ENCODE results near the gene GALNT12. TPM values are rescaled to one million over a fixed set of nuclear protein-coding genes. Genes with fewer than 3 reads are reported as not detected.

GALNT12 gene
- polyA plus RNA-seq, 1 donor (not counting 4 experiments of a cell fraction or from before 2014, with no cell fraction given) = 1.8 TPM

GRCh38 chr9:98818764-98819163 is 11.3 kb downstream of the GALNT12 start:
- dilution Hi-C loops (cut with MboI; ENCODE audit: extremely low pct_ligation_motif_present, low sequenced_read_pairs) = no loop called here
- FAIRE-seq = no peak
- Histone ChIP-seq H3K9ac (ENCODE audit: control insufficient read depth, extremely low read depth, insufficient read depth, low read length) (no peak overlapping the region), H3K27ac (ENCODE audit: control insufficient read depth, insufficient read depth, low read length) (no peak overlapping the region), H2AFZ (ENCODE audit: control insufficient read depth, low read length) (no peak overlapping the region), H4K20me1 (ENCODE audit: control insufficient read depth, extremely low read depth, insufficient read depth, low read length) (no peaks in the 10 kb centered on the region), H3K79me2 (ENCODE audit: control insufficient read depth, insufficient read depth, low read length) (no peaks in the 10 kb centered on the region), H3K9me1 (ENCODE audit: control insufficient read depth, extremely low read depth, insufficient read depth, low read length) (no peaks in the 10 kb centered on the region), H3K4me3 (ENCODE audit: control insufficient read depth in 2 of 3, extremely low read depth in 1 of 3, insufficient read depth in 2 of 3, low read depth in 1 of 3, low read length in 3 of 3) (no peak overlapping the region), H3K27me3 (ENCODE audit: control insufficient read depth, extremely low read depth, insufficient read depth, low read length) (no peaks in the 10 kb centered on the region), H3K4me2 (ENCODE audit: control insufficient read depth, extremely low read depth, insufficient read depth, low read depth, low read length) (no peak overlapping the region), H3K36me3 (ENCODE audit: control insufficient read depth in 2 of 2, extremely low read depth in 1 of 2, insufficient read depth in 2 of 2, low read length in 2 of 2) (no peaks in the 10 kb centered on the region), H3K4me1 (ENCODE audit: control insufficient read depth, extremely low read depth, insufficient read depth, low read length) (no peaks in the 10 kb centered on the region), H3K9me3 (ENCODE audit: control insufficient read depth, low read depth, low read length) (no peaks in the 10 kb centered on the region)
- DNase-seq (ENCODE audit: low read depth, low spot score) = no peak
- TF ChIP-seq EZH2 (IDR thresholded peaks at IDR 0.05; ENCODE audit: low read length) = no peak
- TF ChIP-seq CTCF (optimal IDR thresholded peaks at IDR 0.05 in 1 of 3, IDR thresholded peaks at IDR 0.05 in 1 of 3, conservative IDR thresholded peaks at IDR 0.05 in 1 of 3; ENCODE audit: extremely low read depth in 1 of 3, insufficient read depth in 2 of 3, low read length in 3 of 3) = no peak

GRCh38 chr9:98819231-98819630 is 11.8 kb downstream of the GALNT12 start:
- Histone ChIP-seq H3K27me3 (ENCODE audit: control insufficient read depth, extremely low read depth, insufficient read depth, low read length) (no peaks in the 10 kb centered on the region), H3K9me1 (ENCODE audit: control insufficient read depth, extremely low read depth, insufficient read depth, low read length) (no peaks in the 10 kb centered on the region), H3K36me3 (ENCODE audit: control insufficient read depth in 2 of 2, extremely low read depth in 1 of 2, insufficient read depth in 2 of 2, low read length in 2 of 2) (no peaks in the 10 kb centered on the region), H3K4me1 (ENCODE audit: control insufficient read depth, extremely low read depth, insufficient read depth, low read length) (no peaks in the 10 kb centered on the region), H3K27ac (ENCODE audit: control insufficient read depth, insufficient read depth, low read length) (no peak overlapping the region), H3K4me3 (ENCODE audit: control insufficient read depth in 2 of 3, extremely low read depth in 1 of 3, insufficient read depth in 2 of 3, low read depth in 1 of 3, low read length in 3 of 3) (no peak overlapping the region), H3K4me2 (ENCODE audit: control insufficient read depth, extremely low read depth, insufficient read depth, low read depth, low read length) (no peak overlapping the region), H3K9ac (ENCODE audit: control insufficient read depth, extremely low read depth, insufficient read depth, low read length) (no peak overlapping the region), H2AFZ (ENCODE audit: control insufficient read depth, low read length) (no peak overlapping the region), H3K9me3 (ENCODE audit: control insufficient read depth, low read depth, low read length) (no peaks in the 10 kb centered on the region), H4K20me1 (ENCODE audit: control insufficient read depth, extremely low read depth, insufficient read depth, low read length) (no peaks in the 10 kb centered on the region), H3K79me2 (ENCODE audit: control insufficient read depth, insufficient read depth, low read length) (no peaks in the 10 kb centered on the region)
- DNase-seq (ENCODE audit: low read depth, low spot score) (no peak), FAIRE-seq (no peak)
- dilution Hi-C loops (cut with MboI; ENCODE audit: extremely low pct_ligation_motif_present, low sequenced_read_pairs) = no loop called here
- TF ChIP-seq EZH2 (IDR thresholded peaks at IDR 0.05; ENCODE audit: low read length) (no peak), CTCF (optimal IDR thresholded peaks at IDR 0.05 in 1 of 3, IDR thresholded peaks at IDR 0.05 in 1 of 3, conservative IDR thresholded peaks at IDR 0.05 in 1 of 3; ENCODE audit: extremely low read depth in 1 of 3, insufficient read depth in 2 of 3, low read length in 3 of 3) (no peak)
